ENCODE data around the gene MAP3K5. TPM values are rescaled to one million over a fixed set of nuclear protein-coding genes. Genes with fewer than 3 reads are reported as not detected.
"Not testable (repeated sequence)": the region's sequence is repeated elsewhere in the genome, so short reads cannot be mapped to it uniquely, and the experiment has no call there.

Gene MAP3K5
- total RNA-seq, 4 donors from 2014 or later: 16.2 to 52.7 (median 34.8) TPM

DNA sequence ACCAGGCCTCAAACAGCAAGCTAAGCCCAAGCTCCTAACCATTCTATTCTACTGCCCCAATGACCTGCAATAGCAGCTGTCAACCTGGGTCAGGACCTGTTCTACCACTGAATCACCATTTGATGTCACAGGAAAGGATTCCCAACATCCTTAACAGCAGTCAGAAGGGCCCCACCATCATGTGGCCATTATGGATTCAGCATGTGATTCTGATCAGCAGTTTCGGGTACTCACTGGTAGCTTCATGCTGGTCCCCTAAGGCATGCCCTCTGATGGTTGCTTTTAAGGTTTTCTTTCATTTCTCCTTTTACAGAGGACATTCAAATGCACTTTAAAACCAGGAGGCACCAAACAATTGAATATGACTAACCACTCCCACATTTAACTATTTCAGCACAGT is 204.8 kb downstream of the MAP3K5 start:
- Histone ChIP-seq H3K36me3 (peaks cover 0 to 23% (median 10%) of the 10 kb centered on the region in 4 donors), H3K27me3 (no peaks in the 10 kb centered on the region), H3K4me3 (no peak overlapping the region), H3K4me1 (peaks cover 0 to 12% (median 2%) of the 10 kb centered on the region in 4 donors), H3K27ac (peak overlapping the region in 1 of 4 donors; percentile 63), H3K9me3 (no peaks in the 10 kb centered on the region)
- in situ Hi-C loops (cut with MboI; ENCODE audit: low pct_ligation_motif_present in 1 of 4, low pct_unique_long_range_greater_than_20kb in 1 of 4, low sequenced_read_pairs in 3 of 4) (loop anchor here in 1 of 4 donors (10.0 kb wide), 1 partner anchor 57 kb away; no protein-coding TSS in a partner anchor), intact Hi-C loops (cut with DNase I; ENCODE audit: low total_unique reads) (no loop called here)
- no peak for DNase-seq
- 100% methylated on average over 1 of the region's 1 CpG for WGBS, 2 donors (ENCODE audit: low coverage in 1 of 2)
- TF ChIP-seq POLR2A (IDR thresholded peaks at IDR 0.05) (no peak), EP300 (IDR thresholded peaks at IDR 0.05; ENCODE audit: low read depth) (no peak), POLR2AphosphoS5 (IDR thresholded peaks at IDR 0.05) (no peak), CTCF (IDR thresholded peaks at IDR 0.05) (no peak)

GRCh38 chr6:136586295-136586694 is 206.0 kb downstream of the MAP3K5 start:
- no peak overlapping the region for H3K4me3 ChIP-seq
- DNase-seq: no peak
- 78 to 80% methylated on average over 4 of the region's 4 CpGs for WGBS, 2 donors (ENCODE audit: low coverage in 1 of 2)
- peak overlapping the region; percentile 5 to 68 (median 60) for H3K27ac ChIP-seq
- intact Hi-C loops (cut with DNase I; ENCODE audit: low total_unique reads) (loop anchor here (1.0 kb wide), 1 partner anchor 206 kb away; the partner anchor contains the start of gene MAP3K5), in situ Hi-C loops (cut with MboI; ENCODE audit: low pct_ligation_motif_present in 1 of 4, low pct_unique_long_range_greater_than_20kb in 1 of 4, low sequenced_read_pairs in 3 of 4) (loop anchor here in 1 of 4 donors (10.0 kb wide), 1 partner anchor 59 kb away; no protein-coding TSS in a partner anchor)
- TF ChIP-seq POLR2A (IDR thresholded peaks at IDR 0.05): no peak
- no peak for TF ChIP-seq EP300 (IDR thresholded peaks at IDR 0.05; ENCODE audit: low read depth)
- peak; percentile 27 to 58 (median 37) for TF ChIP-seq POLR2AphosphoS5 (IDR thresholded peaks at IDR 0.05)
- TF ChIP-seq CTCF (IDR thresholded peaks at IDR 0.05): no peak
- H3K4me1 ChIP-seq: peaks cover 0 to 12% (median 2%) of the 10 kb centered on the region in 4 donors
- H3K36me3 ChIP-seq: peaks cover 0 to 14% (median 4%) of the 10 kb centered on the region in 4 donors
- no peaks in the 10 kb centered on the region for H3K9me3 ChIP-seq
- no peaks in the 10 kb centered on the region for H3K27me3 ChIP-seq

DNA sequence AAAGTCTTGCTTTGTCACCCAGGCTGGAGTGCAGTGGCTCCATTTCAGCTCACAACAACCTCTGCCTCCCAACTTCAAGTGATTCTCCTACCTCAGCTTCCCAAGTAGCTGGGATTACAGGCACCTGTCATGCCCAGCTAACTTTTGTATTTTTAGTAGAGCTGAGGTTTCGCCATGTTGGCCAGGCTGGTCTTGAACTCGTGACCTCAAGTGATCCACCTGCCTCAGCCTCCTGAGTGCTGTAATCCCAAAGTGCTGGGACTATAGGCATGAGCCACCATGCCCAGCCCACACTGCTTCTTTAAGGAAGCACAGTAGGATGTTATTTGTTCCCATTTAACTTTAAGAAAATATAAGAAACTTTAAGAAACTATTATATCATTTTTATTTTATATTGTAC is 206.8 kb downstream of the MAP3K5 start:
- peaks cover 0 to 12% (median 2%) of the 10 kb centered on the region in 4 donors for H3K4me1 ChIP-seq
- peak overlapping the region in 3 of 4 donors; percentile 56 to 68 (median 63) for H3K27ac ChIP-seq
- H3K9me3 ChIP-seq; DNase-seq; H3K36me3 ChIP-seq; H3K27me3 ChIP-seq; H3K4me3 ChIP-seq; intact Hi-C loops (cut with DNase I; ENCODE audit: low total_unique reads): not testable (repeated sequence)
- in situ Hi-C loops (cut with MboI; ENCODE audit: low pct_ligation_motif_present in 1 of 4, low pct_unique_long_range_greater_than_20kb in 1 of 4, low sequenced_read_pairs in 3 of 4): loop anchor here in 1 of 4 donors (10.0 kb wide), 1 partner anchor 59 kb away; no protein-coding TSS in a partner anchor
- WGBS, 2 donors (ENCODE audit: low coverage in 1 of 2): 95 to 100% methylated on average over 1 to 2 of the region's 2 CpGs

DNA sequence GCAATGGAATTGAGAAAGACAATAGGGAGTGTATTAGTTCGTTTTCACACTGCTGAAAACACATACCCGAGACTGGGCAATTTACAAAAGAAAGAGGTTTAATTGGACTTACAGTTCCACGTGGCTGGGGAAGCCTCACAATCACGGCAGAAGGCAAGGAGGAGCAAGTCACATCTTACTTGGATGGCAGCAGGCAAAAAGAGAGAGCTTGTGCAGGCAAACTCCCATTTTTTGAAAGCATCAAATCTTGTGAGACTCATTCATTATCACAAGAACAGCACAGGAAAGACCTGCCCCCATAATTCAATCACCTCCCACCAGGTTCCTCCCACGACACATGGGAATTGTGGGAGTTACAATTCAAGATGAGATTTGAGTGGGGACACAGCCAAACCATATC is 208.0 kb downstream of the MAP3K5 start:
- DNase-seq; H3K4me3 ChIP-seq; H3K27me3 ChIP-seq; H3K9me3 ChIP-seq; intact Hi-C loops (cut with DNase I; ENCODE audit: low total_unique reads): not testable (repeated sequence)
- in situ Hi-C loops (cut with MboI; ENCODE audit: low pct_ligation_motif_present in 1 of 4, low pct_unique_long_range_greater_than_20kb in 1 of 4, low sequenced_read_pairs in 3 of 4): loop anchor here in 1 of 4 donors (10.0 kb wide), 1 partner anchor 61 kb away; no protein-coding TSS in a partner anchor
- H3K27ac ChIP-seq: peak overlapping the region in 3 of 4 donors; percentile 31 to 65 (median 55)
- WGBS, 2 donors (ENCODE audit: low coverage in 1 of 2): 77 to 93% methylated on average over 4 to 5 of the region's 5 CpGs
- H3K36me3 ChIP-seq: peaks cover 0 to 11% (median 0%) of the 10 kb centered on the region in 4 donors
- H3K4me1 ChIP-seq: peaks cover 0 to 12% (median 2%) of the 10 kb centered on the region in 4 donors

DNA sequence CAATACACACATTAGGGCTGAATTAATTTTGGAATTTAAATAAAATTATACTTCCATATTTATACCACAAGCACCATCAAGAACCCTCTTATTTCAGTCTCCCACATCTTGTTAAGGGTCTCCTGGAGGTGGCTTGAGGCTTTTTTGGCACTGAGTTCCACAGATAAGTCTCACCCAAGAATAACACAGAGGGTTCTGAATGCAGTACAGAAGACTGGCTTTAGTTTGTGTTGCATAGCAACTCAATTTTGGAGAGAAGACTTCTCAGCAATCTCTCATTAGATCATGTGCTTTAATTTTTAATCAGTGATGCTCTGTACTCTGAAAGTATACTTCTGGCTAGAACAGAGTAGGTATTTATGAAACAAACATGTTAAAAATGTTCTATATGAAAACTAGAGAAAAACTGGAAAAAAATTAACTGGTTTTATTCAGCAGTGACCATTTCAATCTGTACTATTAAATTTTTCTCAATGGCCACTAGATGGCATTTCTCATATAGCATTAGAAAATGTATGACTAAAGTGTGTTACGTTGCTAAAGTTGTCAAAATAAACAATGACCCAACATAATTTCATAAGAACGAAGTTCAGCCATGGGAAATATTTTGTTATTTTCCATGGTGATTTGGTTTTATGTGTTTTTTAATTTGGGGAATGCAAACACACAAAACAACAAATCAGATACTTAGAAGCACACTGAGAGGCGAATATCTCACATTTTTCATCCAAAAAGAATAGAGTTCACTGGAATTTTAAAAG is 209.4 kb downstream of the MAP3K5 start:
- Histone ChIP-seq H3K27ac (peak overlapping the region; percentile 12 to 65 (median 43)), H3K4me3 (no peak overlapping the region), H3K9me3 (no peaks in the 10 kb centered on the region), H3K4me1 (peaks cover 0 to 12% (median 2%) of the 10 kb centered on the region in 4 donors), H3K36me3 (peaks cover 0 to 14% (median 3%) of the 10 kb centered on the region in 4 donors), H3K27me3 (no peaks in the 10 kb centered on the region)
- intact Hi-C loops (cut with DNase I; ENCODE audit: low total_unique reads): no loop called here
- in situ Hi-C loops (cut with MboI; ENCODE audit: low pct_ligation_motif_present in 1 of 4, low pct_unique_long_range_greater_than_20kb in 1 of 4, low sequenced_read_pairs in 3 of 4): loop anchor here in 1 of 4 donors (10.0 kb wide), 1 partner anchor 62 kb away; no protein-coding TSS in a partner anchor
- peak in 2 of 3 donors; percentile 40 to 66 for TF ChIP-seq POLR2AphosphoS5 (IDR thresholded peaks at IDR 0.05)
- TF ChIP-seq CTCF (IDR thresholded peaks at IDR 0.05): peak; percentile 56 to 68 (median 62)
- no peak for TF ChIP-seq POLR2A (IDR thresholded peaks at IDR 0.05)
- 31 to 36% methylated on average over 3 of the region's 3 CpGs for WGBS, 2 donors (ENCODE audit: low coverage in 1 of 2)
- DNase-seq: no peak
